A673 (cell line): Measurements from ENCODE around the gene EGFR. TPM values are rescaled to one million over a fixed set of nuclear protein-coding genes. Genes with fewer than 3 reads are reported as not detected.

Experiments used
- BruUV-seq: library from RNA; stranded (reverse); fragments of 400-500 nt; replicated peaks from 2 replicates; lab custom pipeline; 2021; lab: Mats Ljungman, UMichigan
- CTCF ChIA-PET: fragments of 300-600 bp; sonication (Branson Sonifier 250); formaldehyde crosslinking; loops from one replicate; lab custom pipeline; 2022; ENCODE audit warnings: antibody characterized with exemption; lab: Charles Lee
- POLR2A ChIA-PET: fragments of 300-600 bp; sonication (Branson Sonifier 250); formaldehyde crosslinking; loops from one replicate; lab custom pipeline; 2022; ENCODE audit warnings: antibody characterized with exemption; ENCODE audit not compliant: low non-redundant PET; lab: Charles Lee
- DNase-seq: peaks from one replicate; pipeline ENCODE4 v3.0.0-alpha.2; 2015; ENCODE audit warnings: low spot score
- H3K27ac ChIP-seq: fragments of 200-600 bp; sonication (generic); 2 replicates; pipeline ENCODE4 v1.5.1; 2016; ENCODE audit warnings: mixed run types, low read depth, mild to moderate bottlenecking, mixed read lengths, antibody characterized with exemption, low read length; ENCODE audit not compliant: poor library complexity, severe bottlenecking
- H3K27me3 ChIP-seq: fragments of 200-600 bp; sonication (generic); replicated peaks from 2 replicates; pipeline ENCODE4 v1.6.1; 2017; ENCODE audit warnings: mixed run types, low read depth, mild to moderate bottlenecking, mixed read lengths, antibody characterized with exemption, low read length; ENCODE audit not compliant: insufficient read depth, poor library complexity
- H3K36me3 ChIP-seq: fragments of 200-600 bp; sonication (generic); 2 replicates; pipeline ENCODE4 v1.6.1; 2016; ENCODE audit warnings: mixed run types, mild to moderate bottlenecking, mixed read lengths, antibody characterized with exemption, low read length; ENCODE audit not compliant: insufficient read depth, poor library complexity, severe bottlenecking
- H3K4me1 ChIP-seq: fragments of 200-600 bp; sonication (generic); 2 replicates; pipeline ENCODE4 v1.6.1; 2017; ENCODE audit warnings: mixed run types, mild to moderate bottlenecking, mixed read lengths, antibody characterized with exemption, low read length; ENCODE audit not compliant: insufficient read depth, poor library complexity, severe bottlenecking
- H3K4me3 ChIP-seq: fragments of 200-600 bp; sonication (generic); 2 replicates; pipeline ENCODE4 v1.5.1; 2016; ENCODE audit warnings: low read depth, mixed run types, mild to moderate bottlenecking, mixed read lengths, low read length; ENCODE audit not compliant: poor library complexity, severe bottlenecking
- H3K9me3 ChIP-seq: fragments of 200-600 bp; sonication (generic); 2 replicates; pipeline ENCODE4 v1.6.1; 2016; ENCODE audit warnings: mixed run types, low read depth, mild to moderate bottlenecking, mixed read lengths, antibody characterized with exemption, low read length; ENCODE audit not compliant: poor library complexity, severe bottlenecking
- CTCF ChIP-seq: fragments of 300-800, 200-600 bp; sonication (generic); conservative IDR thresholded peaks from 2 replicates; pipeline ENCODE4 v1.5.1; 2017; ENCODE audit warnings: low read depth, mild to moderate bottlenecking, antibody characterized with exemption, low read length, moderate library complexity, mixed read lengths
- EZH2 ChIP-seq: fragments of 200-600 bp; sonication (generic); IDR thresholded peaks from 2 replicates; pipeline ENCODE4 v1.6.1; 2017; ENCODE audit warnings: borderline replicate concordance, low read depth, mild to moderate bottlenecking, mixed read lengths, antibody characterized with exemption, low read length; ENCODE audit not compliant: poor library complexity, severe bottlenecking
- intact Hi-C: fragments of 100-400 bp; cut with micrococcal nuclease; formaldehyde crosslinking; loops from one replicate; pipeline ENCODE4 v1.10.0; 2022; ENCODE audit not compliant: unreplicated experiment
- total RNA-seq: library from RNA; stranded (reverse); gene quantifications from 2 replicates; pipeline ENCODE4 v1.2.3, GENCODE V29; 2021

The EGFR gene
- total RNA-seq, 1 experiment from 2014 or later, result 0.84 TPM

- H3K9me3 ChIP-seq, result no peaks in the 10 kb centered on the region
- peak; percentile 81 for DNase-seq
- peaks cover 24% of the 10 kb centered on the region for H3K27me3 ChIP-seq
- peaks cover 6% of the 10 kb centered on the region for H3K4me1 ChIP-seq
- BruUV-seq, result no TSS peak
- H3K4me3 ChIP-seq, result peak overlapping the region; percentile 41
- TF ChIP-seq EZH2 (no peak), CTCF (peak; percentile 70)
- POLR2A ChIA-PET, result no interaction called here
- intact Hi-C loops, result loop anchor here (1.0 to 10.0 kb wide), 3 partner anchors 240 to 481 kb away; partner anchors contain the start of gene EGFR
- no peaks in the 10 kb centered on the region for H3K36me3 ChIP-seq
- CTCF ChIA-PET, result interaction anchor here (0.6 to 2.7 kb wide), 5 partner anchors 9 to 480 kb away, joined by 3 to 50 read pairs (median 3); partner anchors contain the start of gene LANCL2
- no peak overlapping the region for H3K27ac ChIP-seq
Observed at GRCh38 chr7:55254596-55255495, 236.0 kb downstream of the EGFR start.

- Histone ChIP-seq H3K36me3 (no peaks in the 10 kb centered on the region), H3K4me3 (peak overlapping the region; percentile 41), H3K27me3 (peaks cover 24% of the 10 kb centered on the region), H3K4me1 (peaks cover 6% of the 10 kb centered on the region), H3K9me3 (no peaks in the 10 kb centered on the region), H3K27ac (no peak overlapping the region)
- intact Hi-C loops, result loop anchor here (1.0 to 10.0 kb wide), 3 partner anchors 241 to 481 kb away; partner anchors contain the start of gene EGFR
- no TSS peak for BruUV-seq
- ChIA-PET CTCF (interaction anchor here (0.6 to 2.7 kb wide), 5 partner anchors 17 to 497 kb away, joined by 3 to 50 read pairs (median 4); partner anchors contain the start of genes LANCL2 and SEC61G), POLR2A (no interaction called here)
- peak; percentile 89 for DNase-seq
- TF ChIP-seq EZH2 (no peak), CTCF (peak; percentile 95)
Observed at GRCh38 chr7:55255496-55256445, 237.0 kb downstream of the EGFR start.

- H3K4me3 ChIP-seq, result no peak overlapping the region
- H3K27me3 ChIP-seq, result peaks cover 19% of the 10 kb centered on the region
- CTCF ChIA-PET, result no interaction called here
- DNase-seq, result no peak
- no TSS peak for BruUV-seq
- TF ChIP-seq EZH2, result no peak
- no peak for TF ChIP-seq CTCF
- no peak overlapping the region for H3K27ac ChIP-seq
- intact Hi-C loops, result loop anchor here (10.0 kb wide), 1 partner anchor 244 kb away; the partner anchor contains the start of gene EGFR
- POLR2A ChIA-PET, result no interaction called here
- no peaks in the 10 kb centered on the region for H3K9me3 ChIP-seq
- H3K4me1 ChIP-seq, result peaks cover 6% of the 10 kb centered on the region
- H3K36me3 ChIP-seq, result no peaks in the 10 kb centered on the region
Observed at GRCh38 chr7:55258631-55259030, 239.8 kb downstream of the EGFR start.
